GM10266 (cell line): ENCODE data around the gene CASKIN2.

Source experiments
- DNase-seq: peaks from one replicate; pipeline ENCODE4 v3.0.0; 2012; ENCODE audit errors: extremely low spot score
- TF ChIP-seq, protein P1 (sequence below): IDR thresholded peaks from 2 replicates; pipeline ENCODE4 v1.5.1; 2012; ENCODE audit warnings: mild to moderate bottlenecking, low read depth; ENCODE audit not compliant: control insufficient read depth, insufficient read depth; ENCODE audit errors: missing control alignments

Gene CASKIN2

GRCh38 chr17:75535871-75536270 lies 20.5 kb upstream of the CASKIN2 start:
- DNase-seq, result no peak
- TF ChIP-seq, protein P1, sequence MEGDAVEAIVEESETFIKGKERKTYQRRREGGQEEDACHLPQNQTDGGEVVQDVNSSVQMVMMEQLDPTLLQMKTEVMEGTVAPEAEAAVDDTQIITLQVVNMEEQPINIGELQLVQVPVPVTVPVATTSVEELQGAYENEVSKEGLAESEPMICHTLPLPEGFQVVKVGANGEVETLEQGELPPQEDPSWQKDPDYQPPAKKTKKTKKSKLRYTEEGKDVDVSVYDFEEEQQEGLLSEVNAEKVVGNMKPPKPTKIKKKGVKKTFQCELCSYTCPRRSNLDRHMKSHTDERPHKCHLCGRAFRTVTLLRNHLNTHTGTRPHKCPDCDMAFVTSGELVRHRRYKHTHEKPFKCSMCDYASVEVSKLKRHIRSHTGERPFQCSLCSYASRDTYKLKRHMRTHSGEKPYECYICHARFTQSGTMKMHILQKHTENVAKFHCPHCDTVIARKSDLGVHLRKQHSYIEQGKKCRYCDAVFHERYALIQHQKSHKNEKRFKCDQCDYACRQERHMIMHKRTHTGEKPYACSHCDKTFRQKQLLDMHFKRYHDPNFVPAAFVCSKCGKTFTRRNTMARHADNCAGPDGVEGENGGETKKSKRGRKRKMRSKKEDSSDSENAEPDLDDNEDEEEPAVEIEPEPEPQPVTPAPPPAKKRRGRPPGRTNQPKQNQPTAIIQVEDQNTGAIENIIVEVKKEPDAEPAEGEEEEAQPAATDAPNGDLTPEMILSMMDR, result no peak

DNA sequence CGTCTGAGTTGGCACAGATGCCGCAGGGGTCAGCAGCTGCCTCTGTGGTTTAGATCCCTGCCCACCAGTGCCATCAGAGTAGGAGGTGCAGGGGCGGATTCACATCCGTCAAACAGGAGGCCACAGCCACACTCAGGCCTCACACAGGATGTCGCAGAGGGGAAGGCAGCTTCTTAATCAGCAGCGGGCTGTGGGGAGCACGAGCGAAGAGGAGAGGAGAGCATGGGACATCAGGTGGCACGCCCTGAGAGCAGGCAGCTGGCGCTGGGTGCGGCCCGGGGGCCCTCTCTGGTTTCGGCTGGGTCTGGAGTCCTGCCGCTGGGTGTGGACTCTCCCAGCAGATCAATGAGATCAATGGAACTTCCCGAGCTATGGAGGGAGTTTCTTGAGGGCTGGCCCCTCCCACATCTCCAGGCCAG lies 19.8 kb upstream of the CASKIN2 start:
- TF ChIP-seq, protein P1, result no peak
- DNase-seq, result no peak

DNA sequence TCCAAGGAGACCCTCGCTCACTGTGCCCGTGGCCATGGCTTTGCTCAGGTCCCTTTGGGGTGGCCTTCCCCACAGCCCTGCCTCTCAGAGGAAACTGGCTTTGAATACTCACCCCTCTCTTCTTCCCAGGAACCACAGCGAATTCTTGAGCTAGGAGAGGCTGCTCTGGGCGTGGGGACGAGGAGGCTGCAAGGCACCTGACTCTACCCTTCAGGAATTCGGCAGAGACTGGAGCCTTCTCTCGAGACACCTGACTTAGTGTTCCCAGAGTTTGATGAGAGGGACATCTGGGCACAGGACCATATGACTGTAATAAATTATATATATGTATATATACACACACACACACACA lies 16.4 kb upstream of the CASKIN2 start:
- DNase-seq, result no peak

GRCh38 chr17:75530837-75531720 lies 15.7 kb upstream of the CASKIN2 start:
- TF ChIP-seq, protein P1, result no peak
- no peak for DNase-seq

More for the DNA sequence above, 16.4 kb upstream of the CASKIN2 start:
- TF ChIP-seq, protein P1, result no peak

DNA sequence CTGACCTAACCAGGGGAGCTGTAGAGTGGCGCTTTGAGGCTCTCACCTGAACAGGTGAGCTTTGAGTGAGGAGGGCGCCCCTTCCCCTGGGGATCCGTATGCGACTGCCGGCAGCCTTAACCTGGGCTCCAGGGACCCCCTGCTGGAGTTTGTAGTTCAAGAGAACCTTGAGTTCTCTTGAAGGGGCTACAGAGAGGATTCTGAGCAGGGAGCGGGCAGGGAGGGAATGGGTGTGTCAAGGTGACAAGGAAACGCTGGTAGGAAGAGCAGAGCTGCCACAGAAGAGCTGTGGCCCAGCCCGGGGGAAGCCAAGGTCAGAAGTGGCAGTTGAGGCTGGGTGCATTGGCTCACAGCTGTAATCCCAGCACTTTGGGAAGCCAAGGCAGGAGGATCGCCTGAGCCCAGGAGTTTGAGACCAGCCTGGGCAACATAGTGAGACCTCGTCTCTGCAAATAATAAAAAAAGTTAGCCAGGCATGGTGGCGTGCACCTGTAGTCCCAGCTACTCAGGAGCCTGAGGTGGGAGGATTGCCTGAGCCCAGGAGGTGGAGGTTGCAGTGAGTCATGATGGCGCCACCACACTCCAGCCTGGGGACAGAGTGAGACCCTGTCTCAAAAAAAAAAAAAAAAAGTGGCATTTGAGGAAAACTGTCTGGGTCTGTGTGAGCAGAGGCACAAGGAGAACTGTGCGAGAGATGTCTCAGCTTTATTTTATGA lies 11.4 kb upstream of the CASKIN2 start:
- TF ChIP-seq, protein P1, result no peak
- no peak for DNase-seq

DNA sequence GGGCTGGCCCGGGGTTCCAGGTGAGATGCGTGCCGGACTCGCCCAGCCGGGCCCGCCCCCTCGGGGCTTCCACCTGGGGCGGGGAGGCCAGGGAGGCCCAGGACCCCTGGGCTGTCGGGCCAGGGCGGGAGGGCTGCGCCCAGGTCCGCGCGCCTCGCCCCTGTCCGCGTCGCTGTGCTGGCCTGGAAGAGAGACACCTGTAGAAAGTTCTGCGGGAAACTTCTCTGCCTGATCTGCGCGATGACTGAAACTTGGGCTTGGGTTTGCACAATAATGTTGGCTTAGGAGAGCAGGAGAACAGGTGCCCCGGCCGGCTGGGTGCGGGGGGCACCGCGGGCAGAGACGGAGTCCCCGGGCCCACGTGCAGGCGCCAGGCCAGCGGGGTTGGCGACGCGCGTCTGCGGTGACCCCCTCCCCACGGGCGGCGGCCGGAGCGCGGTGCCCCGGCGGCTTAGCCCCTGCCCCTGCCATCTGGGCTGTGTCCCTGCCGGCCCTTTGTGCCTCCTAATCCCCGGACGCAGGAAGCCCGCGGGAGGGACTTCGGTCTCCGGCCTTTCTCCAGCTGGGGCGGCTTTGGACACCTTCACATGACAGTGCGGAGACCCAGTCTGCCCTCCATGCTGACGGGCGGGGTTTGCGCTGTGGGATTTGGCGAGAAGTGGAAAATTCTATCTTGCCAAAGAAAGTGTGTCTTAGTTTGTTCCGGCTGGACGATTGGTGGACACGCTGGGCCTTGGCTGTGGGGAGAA lies 10.6 kb upstream of the CASKIN2 start:
- TF ChIP-seq, protein P1, result no peak

More for the DNA sequence above, 10.6 kb upstream of the CASKIN2 start:
- peak; percentile 59 for DNase-seq
